HepG2 (cell line): ENCODE measurements around the gene IL1RAPL1. TPM values are rescaled to one million over a fixed set of nuclear protein-coding genes. Genes with fewer than 3 reads are reported as not detected.

Experiments
- ATAC-seq: fragments of 200-7000 bp; cut with Tn5 transposase; 3 replicates; pipeline ENCODE4 v1.9.1; 2020; ENCODE audit warnings: mild to moderate bottlenecking, moderate library complexity
- BruUV-seq: library from RNA; stranded (reverse); fragments of 400-500 nt; replicated peaks from 2 replicates; lab custom pipeline; 2021; lab: Mats Ljungman, UMichigan
- CTCF ChIA-PET: fragments of 300-600 bp; formaldehyde crosslinking; extraction: SDS; loops from one replicate; lab custom pipeline; 2021; ENCODE audit warnings: low total read pairs, inconsistent platforms, low intra/inter-chr PET ratio; lab: Yijun Ruan, JAX
- POLR2A ChIA-PET: fragments of 350-600 bp; sonication (Branson Sonifier 250); formaldehyde crosslinking; loops from one replicate; lab custom pipeline; 2020; ENCODE audit warnings: antibody characterized with exemption, inconsistent platforms; lab: Yijun Ruan, JAX
- DNase-seq: peaks from one replicate; pipeline ENCODE4 v3.0.0-alpha.2; 2015; ENCODE audit warnings: low spot score
- FAIRE-seq: peaks from 3 replicates; lab custom pipeline; 2011; peaks lifted over from hg19 to GRCh38; lab: Jason Lieb, UNC
- H2AFZ ChIP-seq: one replicate; pipeline ENCODE4 v1.6.1; 2011; ENCODE audit warnings: low read length, inconsistent platforms
- H3K27ac ChIP-seq: fragments of 300-600 bp; 3 replicates; pipeline ENCODE4 v1.8.0; 2011; ENCODE audit warnings: mixed run types, mild to moderate bottlenecking, mixed read lengths, low read length, inconsistent platforms; ENCODE audit not compliant: insufficient read depth; ENCODE audit errors: extremely low read length
- H3K27me3 ChIP-seq, 2 experiments: fragments of 200-600 bp in 1 of 2; 2 replicates in 1 of 2; 3 replicates in 1 of 2; pipeline versions ENCODE4 v1.6.0 to v1.8.0; 2011; ENCODE audit warnings: low read length in 2 of 2, mild to moderate bottlenecking in 2 of 2, moderate library complexity in 2 of 2, inconsistent platforms in 1 of 2; ENCODE audit not compliant: insufficient read depth in 2 of 2, control insufficient read depth in 1 of 2
- H3K36me3 ChIP-seq, 2 experiments: fragments of 200-600 bp in 1 of 2; replicated peaks in 1 of 2; 2 replicates in 1 of 2; 3 replicates in 1 of 2; pipeline versions ENCODE4 v1.5.1 to v1.8.0; 2011; ENCODE audit warnings: low read length in 2 of 2, inconsistent platforms in 1 of 2; ENCODE audit not compliant: insufficient read depth in 2 of 2, control insufficient read depth in 1 of 2
- H3K4me1 ChIP-seq: 2 replicates; pipeline ENCODE4 v1.5.1; 2012; ENCODE audit warnings: low read length, inconsistent platforms; ENCODE audit not compliant: insufficient read depth
- H3K4me2 ChIP-seq: 2 replicates; pipeline ENCODE4 v1.6.0; 2011; ENCODE audit warnings: low read depth, low read length, inconsistent platforms
- H3K4me3 ChIP-seq, 3 experiments: fragments of 200-600 bp in 1 of 3; sonication (generic), shearing (Covaris generic) in 1 of 3; replicated peaks in 1 of 3; 2 replicates each; pipeline ENCODE4 v1.5.1; 2011 to 2016; ENCODE audit warnings: low read length in 3 of 3, inconsistent platforms in 2 of 3, low read depth in 2 of 3, mild to moderate bottlenecking in 2 of 3, control low read depth in 1 of 3, mixed read lengths in 1 of 3; ENCODE audit not compliant: insufficient read depth in 1 of 3
- H3K79me2 ChIP-seq: one replicate; pipeline ENCODE4 v1.6.1; 2011; ENCODE audit warnings: low read length, inconsistent platforms; ENCODE audit not compliant: insufficient read depth
- H3K9ac ChIP-seq: 2 replicates; pipeline ENCODE4 v1.6.0; 2011; ENCODE audit warnings: mild to moderate bottlenecking, low read depth, low read length, inconsistent platforms; ENCODE audit not compliant: insufficient read depth
- H3K9me3 ChIP-seq: 2 replicates; pipeline ENCODE4 v1.5.1; 2012; ENCODE audit warnings: mild to moderate bottlenecking, low read length
- H4K20me1 ChIP-seq: 2 replicates; pipeline ENCODE4 v1.6.0; 2011; ENCODE audit warnings: inconsistent platforms, mild to moderate bottlenecking, low read length, moderate library complexity; ENCODE audit not compliant: insufficient read depth
- GABPA ChIP-seq, 2 experiments: IDR thresholded peaks; 2 replicates each; pipeline ENCODE4 v1.6.1; 2011 to 2016; ENCODE audit warnings: low read depth in 2 of 2, low read length in 1 of 2, missing biosample characterization in 1 of 2, missing genetic modification characterization in 1 of 2
- GATA4 ChIP-seq: sonication (generic); IDR thresholded peaks from 2 replicates; pipeline ENCODE4 v1.6.1; 2016; ENCODE audit warnings: antibody characterized with exemption, low read depth, borderline replicate concordance
- PHF5A ChIP-seq: IDR thresholded peaks from one replicate; pipeline ENCODE4 v1.6.1; 2018; ENCODE audit warnings: low read depth, missing genetic modification reagents; ENCODE audit not compliant: unreplicated experiment
- WIZ ChIP-seq: sonication (generic); formaldehyde crosslinking; IDR thresholded peaks from 2 replicates; pipeline ENCODE4 v1.5.1; 2020; ENCODE audit warnings: mild to moderate bottlenecking, missing genetic modification reagents
- ZFX ChIP-seq: sonication (generic); formaldehyde crosslinking; IDR thresholded peaks from 2 replicates; pipeline ENCODE4 v1.4.0; 2020; ENCODE audit warnings: mild to moderate bottlenecking, low read depth, missing genetic modification reagents, moderate library complexity
- ZNF235 ChIP-seq: sonication (generic); formaldehyde crosslinking; IDR thresholded peaks from 2 replicates; pipeline ENCODE4 v1.8.1; 2023; ENCODE audit warnings: mild to moderate bottlenecking, missing genetic modification reagents, borderline replicate concordance
- ZNF318 ChIP-seq: sonication (generic); formaldehyde crosslinking; IDR thresholded peaks from 2 replicates; pipeline ENCODE4 v1.4.0; 2020; ENCODE audit warnings: mild to moderate bottlenecking, missing genetic modification reagents
- ZNF740 ChIP-seq: sonication (generic); formaldehyde crosslinking; IDR thresholded peaks from 2 replicates; pipeline ENCODE4 v1.4.0; 2020; ENCODE audit warnings: missing genetic modification reagents
- ZSCAN25 ChIP-seq: sonication (generic); formaldehyde crosslinking; IDR thresholded peaks from 2 replicates; pipeline ENCODE4 v1.8.0; 2022; ENCODE audit warnings: mild to moderate bottlenecking, missing genetic modification reagents
- WGBS: methylation state at CpG from one replicate; pipeline ENCODE4 v1.1.6; 2017; ENCODE audit warnings: low lambda C conversion rate; 5-methylcytosine and 5-hydroxymethylcytosine counted together
- in situ Hi-C: cut with HindIII; loops from 2 replicates; pipeline ENCODE4 v1.10.0; 2017; ENCODE audit warnings: low pct_unique_long_range_greater_than_20kb; ENCODE audit not compliant: extremely low pct_ligation_motif_present
- intact Hi-C: fragments of 100-400 bp; cut with micrococcal nuclease; formaldehyde crosslinking; loops from one replicate; pipeline ENCODE4 v1.10.0; 2022; ENCODE audit not compliant: unreplicated experiment
- polyA plus RNA-seq, 8 experiments: library from polyadenylated mRNA; depleted of rRNA in 3 of 8; stranded (reverse) in 7 of 8; unstranded in 1 of 8; fragments of >200 nt; fragmentation: Illumina TruSeq in 4 of 8; extraction: Trizol in 4 of 8; gene quantifications; 2 replicates each; pipeline versions ENCODE4 v1.2.1 to v1.2.3, GENCODE V29; 2011 to 2016; ENCODE audit warnings: low read depth in 4 of 8, missing spikeins in 1 of 8, mixed read lengths in 1 of 8; ENCODE audit not compliant: insufficient read depth in 1 of 8
- total RNA-seq, 5 experiments: library from RNA; depleted of rRNA; stranded (reverse); fragments of >200 nt; fragmentation: Illumina TruSeq; extraction: Trizol; gene quantifications; 2 replicates each; pipeline ENCODE4 v1.2.3, GENCODE V29; 2016; ENCODE audit warnings: low read depth in 1 of 5
- TF ChIP-seq, protein P1 (sequence below): sonication (generic); formaldehyde crosslinking; IDR thresholded peaks from 2 replicates; pipeline ENCODE4 v1.4.0; 2020; ENCODE audit warnings: missing genetic modification reagents

The IL1RAPL1 gene
- total and polyA plus RNA-seq, 2 of the 13 experiments (the other 11 are each of a cell fraction or from before 2014, with no cell fraction given): 0.04 TPM; not detected in 1

- in situ Hi-C loops: no loop called here
- H3K9me3 ChIP-seq: no peaks in the 10 kb centered on the region
- FAIRE-seq (no peak), DNase-seq (no peak), ATAC-seq (no peak)
- H3K27me3 ChIP-seq: no peaks in the 10 kb centered on the region
- H3K4me1 ChIP-seq: no peaks in the 10 kb centered on the region
- ChIA-PET CTCF (no interaction called here), POLR2A (no interaction called here)
- H2AFZ ChIP-seq: no peak overlapping the region
- TF ChIP-seq ZNF235 (CRISPR knock-in tag) (no peak), PHF5A (no peak), WIZ (CRISPR knock-in tag) (no peak), ZNF740 (CRISPR knock-in tag) (no peak), ZNF318 (CRISPR knock-in tag) (no peak), GABPA (IDR thresholded peaks at IDR 0.05; ENCODE audit: low read depth, low read length) (no peak), GABPA (CRISPR knock-in tag; IDR thresholded peaks at IDR 0.05; ENCODE audit: low read depth) (no peak), ZFX (CRISPR knock-in tag) (no peak), GATA4 (no peak), ZSCAN25 (CRISPR knock-in tag) (no peak)
- TF ChIP-seq, protein P1, sequence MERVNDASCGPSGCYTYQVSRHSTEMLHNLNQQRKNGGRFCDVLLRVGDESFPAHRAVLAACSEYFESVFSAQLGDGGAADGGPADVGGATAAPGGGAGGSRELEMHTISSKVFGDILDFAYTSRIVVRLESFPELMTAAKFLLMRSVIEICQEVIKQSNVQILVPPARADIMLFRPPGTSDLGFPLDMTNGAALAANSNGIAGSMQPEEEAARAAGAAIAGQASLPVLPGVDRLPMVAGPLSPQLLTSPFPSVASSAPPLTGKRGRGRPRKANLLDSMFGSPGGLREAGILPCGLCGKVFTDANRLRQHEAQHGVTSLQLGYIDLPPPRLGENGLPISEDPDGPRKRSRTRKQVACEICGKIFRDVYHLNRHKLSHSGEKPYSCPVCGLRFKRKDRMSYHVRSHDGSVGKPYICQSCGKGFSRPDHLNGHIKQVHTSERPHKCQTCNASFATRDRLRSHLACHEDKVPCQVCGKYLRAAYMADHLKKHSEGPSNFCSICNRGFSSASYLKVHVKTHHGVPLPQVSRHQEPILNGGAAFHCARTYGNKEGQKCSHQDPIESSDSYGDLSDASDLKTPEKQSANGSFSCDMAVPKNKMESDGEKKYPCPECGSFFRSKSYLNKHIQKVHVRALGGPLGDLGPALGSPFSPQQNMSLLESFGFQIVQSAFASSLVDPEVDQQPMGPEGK (CRISPR knock-in tag): no peak
- 0% methylated on average over 1 of the region's 1 CpG for WGBS
- H3K4me3 ChIP-seq: no peak overlapping the region
- BruUV-seq: no TSS peak
- H3K27ac ChIP-seq: no peak overlapping the region
- no peaks in the 10 kb centered on the region for H3K36me3 ChIP-seq
- intact Hi-C loops: no loop called here
- no peaks in the 10 kb centered on the region for H4K20me1 ChIP-seq
- no peak overlapping the region for H3K4me2 ChIP-seq
- no peaks in the 10 kb centered on the region for H3K79me2 ChIP-seq
- no peak overlapping the region for H3K9ac ChIP-seq
Observed at GRCh38 chrX:29641461-29641860, 1054.2 kb downstream of the IL1RAPL1 start.
